WTC11 (cell line): ENCODE results near the gene CCDC183.

Experiments
- HMGA2 ChIP-seq: fragments of 250-450 bp; sonication (Bioruptor Pico); IDR thresholded peaks from 2 replicates; pipeline ENCODE4 v1.4.0; 2021; ENCODE audit warnings: mild to moderate bottlenecking, moderate library complexity
- JUN ChIP-seq: sonication (generic); formaldehyde crosslinking; IDR thresholded peaks from 2 replicates; pipeline ENCODE4 v1.8.0; 2023; ENCODE audit warnings: mild to moderate bottlenecking, missing genetic modification reagents
- NR3C1 ChIP-seq: sonication (generic); formaldehyde crosslinking; conservative IDR thresholded peaks from 2 replicates; pipeline ENCODE4 v1.8.1; 2023; ENCODE audit warnings: low read depth, mild to moderate bottlenecking, missing genetic modification reagents
- OVOL2 ChIP-seq: fragments of 250-450 bp; sonication (Bioruptor Pico); IDR thresholded peaks from 2 replicates; pipeline ENCODE4 v1.9.0; 2021; ENCODE audit warnings: mild to moderate bottlenecking, borderline replicate concordance
- SMAD3 ChIP-seq: sonication (generic); formaldehyde crosslinking; IDR thresholded peaks from 2 replicates; pipeline ENCODE4 v1.8.0; 2022; ENCODE audit warnings: missing genetic modification reagents, mild to moderate bottlenecking, borderline replicate concordance
- TP53 ChIP-seq: sonication (generic); formaldehyde crosslinking; IDR thresholded peaks from 2 replicates; pipeline ENCODE4 v1.8.1; 2023; ENCODE audit warnings: mild to moderate bottlenecking, missing genetic modification reagents
- USF2 ChIP-seq: sonication (generic); formaldehyde crosslinking; IDR thresholded peaks from 2 replicates; pipeline ENCODE4 v1.8.1; 2023; ENCODE audit warnings: mild to moderate bottlenecking, missing genetic modification reagents, moderate library complexity
- ZNF219 ChIP-seq: sonication (generic); formaldehyde crosslinking; IDR thresholded peaks from 2 replicates; pipeline ENCODE4 v1.8.0; 2023; ENCODE audit warnings: missing genetic modification reagents, mild to moderate bottlenecking, borderline replicate concordance
- TF ChIP-seq, protein P1 (sequence below): fragments of 200-600 bp; IDR thresholded peaks from 2 replicates; pipeline ENCODE4 v1.8.0; 2022; ENCODE audit warnings: antibody characterized with exemption

DNA sequence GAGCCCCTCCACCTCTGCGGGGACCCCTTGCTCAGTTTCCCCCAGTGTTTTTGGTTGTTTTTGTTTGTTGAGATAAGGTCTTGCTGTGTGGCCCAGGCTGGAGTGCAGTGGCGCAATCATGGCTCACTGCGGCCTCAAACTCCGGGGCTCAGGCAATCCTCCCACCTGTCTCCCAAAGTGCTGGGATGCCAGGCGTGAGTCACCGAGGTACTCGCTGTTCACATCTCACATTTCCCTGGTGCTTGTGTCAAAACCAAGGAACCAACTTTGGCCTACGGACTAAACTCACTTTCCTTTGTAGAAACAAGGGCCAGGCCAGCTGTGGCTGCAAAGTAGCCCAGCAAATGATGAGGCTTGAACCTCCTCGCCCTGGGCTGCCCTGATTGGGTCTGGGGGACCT lies 36.4 kb downstream of the CCDC183 start:
- TF ChIP-seq SMAD3 = no peak
- TF ChIP-seq HMGA2 (CRISPR knock-in tag) = no peak
- no peak for TF ChIP-seq NR3C1 (CRISPR knock-in tag)
- TF ChIP-seq JUN (CRISPR knock-in tag) = no peak
- TF ChIP-seq OVOL2 (CRISPR knock-in tag) = no peak
- no peak for TF ChIP-seq ZNF219 (CRISPR knock-in tag)
- TF ChIP-seq TP53 (CRISPR knock-in tag) = no peak
- TF ChIP-seq USF2 (CRISPR knock-in tag) = no peak
- TF ChIP-seq, protein P1, sequence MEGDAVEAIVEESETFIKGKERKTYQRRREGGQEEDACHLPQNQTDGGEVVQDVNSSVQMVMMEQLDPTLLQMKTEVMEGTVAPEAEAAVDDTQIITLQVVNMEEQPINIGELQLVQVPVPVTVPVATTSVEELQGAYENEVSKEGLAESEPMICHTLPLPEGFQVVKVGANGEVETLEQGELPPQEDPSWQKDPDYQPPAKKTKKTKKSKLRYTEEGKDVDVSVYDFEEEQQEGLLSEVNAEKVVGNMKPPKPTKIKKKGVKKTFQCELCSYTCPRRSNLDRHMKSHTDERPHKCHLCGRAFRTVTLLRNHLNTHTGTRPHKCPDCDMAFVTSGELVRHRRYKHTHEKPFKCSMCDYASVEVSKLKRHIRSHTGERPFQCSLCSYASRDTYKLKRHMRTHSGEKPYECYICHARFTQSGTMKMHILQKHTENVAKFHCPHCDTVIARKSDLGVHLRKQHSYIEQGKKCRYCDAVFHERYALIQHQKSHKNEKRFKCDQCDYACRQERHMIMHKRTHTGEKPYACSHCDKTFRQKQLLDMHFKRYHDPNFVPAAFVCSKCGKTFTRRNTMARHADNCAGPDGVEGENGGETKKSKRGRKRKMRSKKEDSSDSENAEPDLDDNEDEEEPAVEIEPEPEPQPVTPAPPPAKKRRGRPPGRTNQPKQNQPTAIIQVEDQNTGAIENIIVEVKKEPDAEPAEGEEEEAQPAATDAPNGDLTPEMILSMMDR = no peak
